Cerebellar nuclear complex (tissue), 1 donor: ENCODE measurements around the gene ARHGAP27.

Source experiments
- DNase-seq, 2 experiments: peaks; one replicate each; lab custom pipeline; 2025; lab: John Stamatoyannopoulos, UW

ARHGAP27 gene

DNA sequence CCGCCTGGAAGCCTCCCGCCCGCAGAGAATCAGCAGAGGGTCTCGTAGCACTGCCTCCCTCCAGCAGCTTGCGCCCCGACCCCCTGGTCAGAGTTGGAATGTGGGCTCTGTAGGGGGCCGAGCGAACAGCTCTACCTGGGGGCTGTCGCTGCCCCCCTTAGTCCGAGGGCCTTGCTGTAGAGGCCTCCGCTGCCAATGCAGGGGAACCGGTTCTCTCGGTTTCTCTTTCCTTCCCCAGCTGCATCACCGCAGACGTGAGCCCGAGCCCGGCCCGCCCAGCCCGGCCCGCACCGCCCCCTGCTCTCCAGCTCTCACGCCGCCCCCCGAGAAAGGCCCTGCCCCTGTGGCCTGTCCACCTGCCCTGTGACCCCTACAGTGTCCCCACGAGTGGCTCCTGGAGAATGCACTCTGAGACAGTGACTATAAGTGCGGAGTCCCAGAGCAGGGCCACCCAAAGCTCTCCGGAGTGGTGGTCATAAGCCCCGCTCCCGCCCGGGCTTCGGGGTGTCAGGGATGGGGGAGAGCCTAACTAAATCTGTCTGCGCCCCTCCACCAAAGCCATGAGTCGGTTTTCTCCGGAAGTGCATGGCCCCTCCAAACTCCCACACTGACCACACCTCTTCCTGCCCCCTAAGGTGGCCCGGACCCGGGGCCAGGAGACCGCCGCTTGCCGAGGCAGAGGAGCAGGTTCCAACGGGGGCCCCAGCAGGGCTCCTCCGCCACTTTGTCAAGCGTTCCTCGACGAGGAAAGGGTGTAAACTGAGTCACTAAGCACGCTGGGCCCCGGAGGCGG is 1.7 kb downstream of the ARHGAP27 start:
- DNase-seq = no peak

DNA sequence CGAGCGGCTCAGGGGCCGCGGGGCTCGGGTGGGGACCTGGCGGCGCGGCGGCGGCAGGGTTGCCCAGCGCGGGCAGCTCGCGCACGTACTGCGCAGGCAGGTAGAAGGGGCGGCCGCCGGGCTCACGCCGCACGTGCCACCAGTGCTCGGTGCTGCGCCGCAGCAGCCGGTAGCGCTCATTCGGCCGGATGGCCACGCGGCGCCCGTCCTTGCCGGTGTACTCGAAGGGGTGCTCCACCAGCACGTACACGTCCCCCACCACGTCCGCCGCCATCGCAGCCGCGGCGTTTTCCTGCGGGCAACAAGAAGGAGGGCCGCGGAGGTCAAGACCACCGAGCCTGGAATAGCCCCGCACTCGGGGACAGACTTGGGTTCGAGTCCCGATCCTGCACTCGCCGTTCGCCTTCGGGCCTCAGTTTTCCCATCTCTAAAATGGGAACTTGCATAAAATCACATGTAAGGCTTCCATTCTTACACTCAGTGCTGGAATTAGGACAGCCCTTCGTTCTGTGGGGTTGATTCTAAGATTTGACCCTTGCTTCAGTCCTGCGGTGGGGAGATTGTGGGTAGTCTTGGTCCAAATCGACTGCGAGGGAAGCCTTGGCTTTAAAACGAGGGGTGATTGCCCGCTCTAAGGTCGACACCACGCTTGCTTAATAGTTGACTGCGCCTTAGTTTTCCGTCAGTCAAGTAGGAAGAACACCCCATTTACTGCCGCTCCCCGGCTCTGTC is 2.5 kb downstream of the ARHGAP27 start:
- no peak for DNase-seq

DNA sequence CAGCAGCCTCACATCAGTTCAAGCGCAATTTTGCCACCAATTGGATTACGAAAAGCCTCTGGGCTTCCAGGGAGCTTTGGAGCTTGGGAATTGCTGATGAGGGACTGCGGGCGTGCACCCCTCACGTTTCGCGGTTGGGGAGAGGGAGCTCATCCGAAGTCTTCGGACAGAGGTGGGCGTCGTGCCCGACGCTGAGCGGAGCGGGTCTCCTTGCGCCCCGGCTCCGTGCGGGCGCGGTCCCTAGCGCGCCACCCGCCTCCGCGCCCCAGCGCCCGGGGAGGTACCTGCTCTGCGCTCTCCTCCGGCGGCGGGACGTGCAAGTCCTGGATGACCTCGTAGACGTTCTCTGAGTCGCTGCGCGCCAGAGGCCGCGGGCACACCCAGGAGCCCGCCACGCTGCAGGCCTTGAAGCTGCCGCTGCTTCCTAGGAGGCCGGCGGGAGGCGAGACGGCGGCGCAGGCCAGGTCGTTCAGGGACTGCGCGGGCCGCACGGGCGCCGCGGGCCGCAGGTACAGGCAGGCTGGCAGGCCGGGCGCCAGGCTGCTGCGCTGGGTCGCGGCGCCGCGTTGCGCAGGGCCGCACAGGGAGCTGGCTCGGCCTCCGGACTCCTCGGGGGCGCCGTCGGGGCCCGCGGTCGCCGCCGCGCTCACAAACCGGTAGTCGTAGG is 3.2 kb downstream of the ARHGAP27 start:
- DNase-seq = no peak

DNA sequence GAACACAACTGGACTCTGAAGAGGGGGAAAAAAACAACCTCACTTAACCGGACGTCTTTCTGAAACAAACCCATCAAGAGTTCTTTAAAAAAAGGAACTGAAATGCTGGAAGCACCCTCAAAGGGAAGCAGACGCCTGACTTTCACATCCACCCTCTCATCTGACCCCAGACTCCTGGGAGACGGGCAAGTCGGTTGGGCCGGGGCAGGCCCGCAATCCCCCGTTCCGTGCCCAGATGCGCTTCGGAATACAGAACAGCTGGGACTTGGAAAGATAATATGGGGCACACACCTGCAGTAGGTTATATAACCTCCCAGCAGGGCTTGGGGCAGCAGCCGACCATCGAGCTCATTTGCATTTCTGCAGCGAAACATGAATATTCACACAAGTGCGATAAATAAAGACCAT is 3.7 kb downstream of the ARHGAP27 start:
- DNase-seq = no peak

DNA sequence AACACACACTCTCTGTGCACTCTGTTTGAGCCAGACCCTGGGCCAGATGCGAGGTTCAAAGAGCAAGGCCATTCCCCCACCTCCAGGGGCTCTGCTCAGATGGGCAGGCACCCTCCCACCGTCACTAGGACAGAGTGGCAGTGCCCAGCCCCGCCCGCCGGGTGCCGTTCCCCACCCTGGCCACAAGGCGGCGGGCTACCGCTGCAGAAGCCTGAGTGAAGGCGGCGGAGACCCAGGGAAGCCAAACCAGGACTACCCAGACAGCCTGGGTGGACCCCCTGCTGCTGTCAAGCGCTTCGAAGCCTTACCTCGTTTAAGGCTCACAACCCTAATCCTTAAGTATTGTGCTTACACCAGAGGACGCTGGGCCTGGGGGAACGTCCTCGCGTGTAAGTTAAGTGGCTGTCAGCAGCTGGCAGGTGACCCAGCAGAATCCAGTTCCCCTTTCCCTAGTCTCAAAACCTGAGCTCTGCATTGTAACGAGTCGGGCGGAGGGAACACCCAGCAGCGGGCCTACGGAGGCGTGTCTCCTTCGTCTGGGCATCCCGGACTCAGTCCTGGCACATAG is 4.5 kb downstream of the ARHGAP27 start:
- DNase-seq = peak in 1 of 2 experiments; percentile 15

DNA sequence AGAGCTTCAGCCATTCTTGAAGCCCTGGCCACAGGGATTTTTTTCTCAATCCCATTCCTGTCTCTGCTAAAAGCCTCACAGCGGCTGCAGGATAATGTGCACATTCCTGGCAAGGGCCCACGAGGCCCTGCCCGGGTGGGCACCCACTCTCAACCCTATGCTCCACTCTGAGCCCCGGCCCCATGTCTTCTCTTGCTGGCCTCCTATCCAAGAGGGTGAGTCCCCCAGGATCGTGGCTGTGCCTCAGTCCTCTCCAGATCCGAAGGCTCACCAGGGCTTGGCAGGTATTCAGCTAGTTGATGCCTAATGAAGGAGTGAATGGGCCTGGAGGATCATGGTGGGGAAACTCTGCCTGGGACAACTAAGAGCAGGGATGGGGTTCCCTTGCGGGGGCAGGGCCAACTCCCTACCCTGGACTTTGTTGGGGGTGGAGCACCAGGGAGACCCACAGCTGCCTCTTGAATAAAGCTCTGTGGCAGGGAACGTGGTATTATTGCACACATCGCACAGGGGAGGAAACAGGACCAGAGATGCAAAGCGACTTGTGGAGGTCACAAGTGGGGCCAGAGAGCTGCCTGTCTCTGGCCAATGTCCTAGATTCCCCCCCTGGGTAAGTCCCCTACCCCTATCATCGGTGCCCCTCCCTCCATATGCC is 5.4 kb downstream of the ARHGAP27 start:
- no peak for DNase-seq

DNA sequence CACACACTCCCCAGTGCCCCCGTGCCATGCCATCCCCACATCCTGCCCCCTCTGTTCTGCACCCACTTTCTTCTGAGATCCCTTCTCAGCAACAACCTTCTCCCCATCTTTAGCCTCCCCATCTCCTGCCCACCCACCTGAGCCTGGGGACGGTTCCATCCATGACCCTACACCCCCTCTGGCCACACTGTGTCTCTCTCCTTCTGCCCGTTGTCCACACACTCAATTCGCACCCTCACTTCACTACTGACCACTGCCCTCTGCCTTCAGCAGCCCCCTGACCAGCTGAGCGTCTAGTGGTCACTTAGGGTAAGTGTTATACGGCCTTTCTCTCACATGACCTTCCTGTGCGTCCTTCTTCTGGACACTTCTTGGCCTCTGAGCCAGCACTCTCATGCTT is 6.1 kb downstream of the ARHGAP27 start:
- DNase-seq = no peak

DNA sequence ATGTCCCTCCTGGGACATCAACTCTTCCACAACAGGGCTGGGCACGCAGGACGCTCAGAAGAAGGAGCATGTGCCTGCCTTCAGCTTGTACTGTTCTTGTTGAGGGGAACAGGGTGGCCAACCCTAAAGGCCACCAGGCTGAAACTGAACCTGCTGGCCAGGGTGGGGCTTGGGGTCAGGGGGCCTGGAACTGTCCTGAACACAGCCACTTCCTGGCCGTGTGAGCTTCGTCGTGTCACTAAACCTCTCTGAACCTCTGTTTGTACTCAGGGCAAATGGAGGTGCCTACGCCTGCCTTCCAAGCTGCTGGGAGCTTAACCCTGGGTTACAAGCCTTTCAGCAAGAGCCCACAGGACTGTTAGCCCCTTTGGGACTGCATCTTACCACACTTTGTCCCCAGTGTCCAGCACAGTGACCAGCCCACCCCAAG is 6.7 kb downstream of the ARHGAP27 start:
- DNase-seq = no peak

DNA sequence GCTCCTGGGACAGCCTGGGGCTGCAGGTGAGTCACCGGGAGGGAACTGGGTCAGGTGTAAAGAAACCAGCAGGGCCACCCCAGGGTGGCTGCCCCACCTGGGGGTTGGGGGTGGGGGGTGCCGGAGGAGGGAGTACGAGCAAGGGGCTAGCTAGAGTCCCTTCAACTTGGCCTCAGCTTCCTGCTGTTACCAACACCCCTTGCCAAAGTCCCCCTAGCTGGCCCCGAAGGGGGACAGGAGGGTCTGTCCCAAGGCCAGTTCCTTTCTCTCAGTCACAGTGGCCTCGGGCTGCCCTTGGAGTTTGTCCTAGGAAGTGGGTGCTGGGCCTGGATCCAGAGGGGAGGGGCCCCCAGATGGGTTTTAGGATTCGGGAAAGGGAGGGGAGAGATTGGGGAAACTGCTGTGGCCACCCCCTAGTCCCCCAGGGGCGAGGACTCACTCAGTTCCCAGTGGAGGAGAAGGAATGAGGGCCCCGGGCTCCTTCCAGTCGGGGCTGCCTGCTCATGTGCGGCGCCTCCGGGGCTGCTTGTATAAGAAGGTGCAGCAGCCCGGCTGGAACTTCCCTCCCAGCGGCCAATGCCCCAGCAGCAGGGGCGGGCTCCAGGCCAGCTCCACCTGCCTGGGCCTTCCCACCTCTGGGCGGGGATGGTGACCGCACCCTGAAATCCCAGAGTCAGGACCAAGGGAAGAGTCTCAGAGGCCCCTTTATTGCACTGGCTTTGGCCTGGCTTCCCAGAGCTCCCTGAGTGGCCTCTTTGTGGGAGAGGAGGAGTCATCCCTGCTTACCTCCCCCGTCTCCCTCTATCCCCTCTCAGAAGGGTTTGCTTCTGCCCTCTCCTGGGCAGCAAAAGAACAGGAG is 7.3 kb downstream of the ARHGAP27 start:
- DNase-seq = no peak

DNA sequence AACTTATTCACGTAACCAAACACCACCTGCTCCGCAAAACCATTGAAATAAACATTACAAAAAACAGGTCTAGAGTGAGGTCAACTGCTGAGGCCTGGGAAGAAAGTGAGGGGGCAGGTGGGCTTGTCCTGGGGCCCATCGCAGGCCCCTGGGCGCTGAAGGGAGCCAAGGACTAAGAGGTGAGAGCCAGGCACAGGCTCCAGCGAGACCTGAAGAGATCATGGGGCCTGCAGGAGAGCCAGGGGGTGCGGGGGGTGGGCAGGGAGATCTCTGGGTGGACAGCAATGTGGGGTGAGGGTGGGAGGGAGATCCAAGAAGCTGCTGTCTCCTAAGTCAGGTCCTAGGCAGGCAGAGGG is 7.9 kb downstream of the ARHGAP27 start:
- DNase-seq = no peak

DNA sequence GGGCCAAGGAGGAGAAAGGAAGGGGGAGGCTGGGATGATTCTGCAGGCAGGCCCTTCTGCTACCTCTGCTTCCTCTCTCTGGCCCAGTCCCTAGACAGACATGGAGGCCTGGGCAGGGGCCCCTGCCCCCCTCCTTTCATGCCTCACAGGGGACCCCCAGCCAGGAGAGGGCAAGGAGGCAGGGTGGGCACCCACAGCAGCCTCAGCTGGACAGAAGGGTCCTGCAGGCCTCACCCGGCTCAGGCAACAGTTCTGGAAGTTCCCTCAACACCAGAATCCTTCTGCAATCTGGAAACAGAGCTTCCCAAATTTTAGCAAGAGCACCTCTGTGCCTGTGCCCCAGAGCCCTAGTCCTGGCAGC is 8.7 kb downstream of the ARHGAP27 start:
- DNase-seq = no peak

DNA sequence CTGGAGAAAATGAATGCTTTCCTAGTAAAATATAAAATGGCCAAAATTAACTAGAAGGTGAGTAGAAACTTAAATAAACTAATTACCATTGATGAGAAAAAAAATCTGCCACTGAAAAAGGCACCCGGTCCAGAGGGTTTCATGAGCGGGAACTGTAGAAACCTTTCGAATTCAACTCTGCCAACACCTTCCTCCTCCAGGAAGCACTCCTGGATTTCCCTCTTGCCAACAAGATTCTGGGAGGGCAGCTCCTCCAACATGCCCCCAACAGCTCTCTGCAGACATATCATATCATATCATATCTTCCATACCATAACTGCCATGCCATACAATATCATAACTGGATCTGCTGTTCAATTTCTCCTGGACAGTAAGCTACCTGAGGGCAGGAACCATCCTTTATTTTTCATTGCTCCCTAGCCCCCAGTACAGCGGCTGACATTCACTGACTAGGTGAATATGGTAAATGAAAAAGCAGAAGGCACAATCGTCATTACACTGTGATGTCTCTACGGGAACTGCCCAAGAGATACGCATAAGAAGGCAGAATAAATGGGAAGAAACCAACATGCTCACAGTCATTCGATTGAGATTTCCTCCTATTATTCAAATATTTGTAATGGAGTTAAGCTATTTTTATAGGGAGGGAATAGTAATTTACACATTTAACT is 9.2 kb downstream of the ARHGAP27 start:
- no peak for DNase-seq

DNA sequence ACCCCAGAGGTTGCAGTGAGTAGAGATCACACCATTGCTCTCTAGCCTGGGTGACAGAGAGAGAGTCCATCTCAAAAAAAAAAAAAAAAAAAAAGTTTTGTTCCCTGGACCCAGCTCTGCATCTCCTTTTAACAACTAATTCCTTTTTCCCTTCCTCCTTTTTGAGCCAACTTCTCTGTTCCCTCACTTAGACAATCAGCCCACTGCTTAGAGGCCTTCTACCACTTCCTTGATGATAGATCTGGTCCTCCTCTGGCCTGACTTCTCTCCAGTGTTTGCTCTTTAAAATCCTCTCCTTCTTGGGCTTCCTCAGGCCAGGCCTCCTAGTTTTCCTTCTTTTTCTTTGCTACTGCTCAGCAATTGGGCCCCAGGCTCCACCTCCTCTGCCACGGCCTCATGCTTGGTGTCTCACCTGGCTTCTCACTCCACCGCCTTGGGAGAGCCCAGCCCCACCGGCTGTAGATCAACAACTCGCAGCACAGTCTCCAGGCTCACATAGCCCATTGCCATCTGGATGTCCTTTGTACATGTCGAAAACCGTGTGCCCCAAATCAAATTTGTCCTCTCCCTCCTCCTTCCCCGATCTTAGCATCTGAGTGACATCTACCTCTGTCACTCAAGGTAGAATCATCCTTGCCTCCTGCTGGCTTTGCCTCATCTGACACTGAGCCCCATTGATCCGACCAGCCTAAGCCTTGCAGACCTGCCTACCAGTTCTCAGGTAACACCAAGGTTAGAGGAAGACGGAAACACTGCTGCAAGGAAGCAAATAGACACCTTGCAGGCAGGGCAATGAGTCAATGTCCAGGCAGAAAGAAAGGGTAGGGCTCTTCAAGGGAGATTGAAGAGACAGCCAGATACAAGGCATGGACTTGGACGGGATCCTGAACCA is 17.4 kb downstream of the ARHGAP27 start:
- no peak for DNase-seq

DNA sequence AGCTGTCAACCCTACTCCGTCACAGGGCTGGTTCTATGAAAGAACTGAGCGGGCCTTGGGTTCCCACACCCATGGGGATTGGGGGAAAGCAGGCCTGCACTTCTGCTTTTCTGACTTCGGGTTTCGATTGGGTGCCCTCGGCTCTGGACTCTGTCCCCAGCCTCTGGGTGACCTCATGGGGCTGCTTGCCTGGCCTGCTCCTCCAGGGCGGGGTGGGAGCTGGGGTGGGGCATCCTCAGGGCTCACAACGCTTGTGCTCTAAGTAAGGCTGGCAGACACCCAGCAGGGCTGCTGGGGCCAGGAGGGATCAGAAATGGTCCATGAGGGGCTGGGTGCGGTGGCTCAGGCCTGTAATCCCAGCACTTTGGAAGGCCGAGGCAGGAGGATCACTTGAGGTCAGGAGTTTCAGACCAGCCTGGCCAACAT is 19.2 kb downstream of the ARHGAP27 start:
- no peak for DNase-seq

DNA sequence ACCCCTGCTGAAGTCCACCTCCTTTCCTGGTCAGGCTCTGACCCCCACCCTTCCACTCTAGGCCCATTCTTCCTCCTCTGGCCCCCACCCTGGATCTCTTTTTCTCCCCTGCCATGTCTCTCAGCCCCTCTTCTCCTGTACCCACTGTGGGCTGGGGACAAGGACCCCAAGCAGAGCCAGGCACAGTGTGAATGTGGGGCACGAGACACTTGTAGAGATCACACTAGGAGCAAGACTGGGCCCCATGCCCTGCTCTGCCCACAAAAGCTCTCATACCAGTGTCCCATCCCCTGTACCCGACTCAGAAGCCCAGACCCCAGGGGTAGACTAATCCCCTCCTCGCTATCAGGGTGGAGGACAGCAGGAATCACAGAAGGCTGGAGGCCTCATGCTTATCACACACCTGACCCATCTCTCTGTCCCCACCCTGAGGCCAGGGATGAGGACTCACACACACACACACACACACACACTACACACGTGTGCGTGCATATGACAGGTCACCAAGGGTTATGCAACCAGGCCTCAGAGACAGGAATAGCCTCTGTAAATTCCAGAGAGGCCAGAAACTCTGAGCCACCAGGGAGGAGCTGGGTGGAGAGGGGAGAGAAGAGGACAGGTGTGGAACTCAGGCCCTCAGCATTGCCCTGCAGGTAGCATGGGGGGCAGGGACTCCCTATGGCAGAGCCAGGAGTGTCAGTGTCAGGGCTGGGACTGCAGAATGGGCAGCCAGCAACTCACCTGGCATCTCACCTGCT is 21.1 kb downstream of the ARHGAP27 start:
- DNase-seq = no peak

DNA sequence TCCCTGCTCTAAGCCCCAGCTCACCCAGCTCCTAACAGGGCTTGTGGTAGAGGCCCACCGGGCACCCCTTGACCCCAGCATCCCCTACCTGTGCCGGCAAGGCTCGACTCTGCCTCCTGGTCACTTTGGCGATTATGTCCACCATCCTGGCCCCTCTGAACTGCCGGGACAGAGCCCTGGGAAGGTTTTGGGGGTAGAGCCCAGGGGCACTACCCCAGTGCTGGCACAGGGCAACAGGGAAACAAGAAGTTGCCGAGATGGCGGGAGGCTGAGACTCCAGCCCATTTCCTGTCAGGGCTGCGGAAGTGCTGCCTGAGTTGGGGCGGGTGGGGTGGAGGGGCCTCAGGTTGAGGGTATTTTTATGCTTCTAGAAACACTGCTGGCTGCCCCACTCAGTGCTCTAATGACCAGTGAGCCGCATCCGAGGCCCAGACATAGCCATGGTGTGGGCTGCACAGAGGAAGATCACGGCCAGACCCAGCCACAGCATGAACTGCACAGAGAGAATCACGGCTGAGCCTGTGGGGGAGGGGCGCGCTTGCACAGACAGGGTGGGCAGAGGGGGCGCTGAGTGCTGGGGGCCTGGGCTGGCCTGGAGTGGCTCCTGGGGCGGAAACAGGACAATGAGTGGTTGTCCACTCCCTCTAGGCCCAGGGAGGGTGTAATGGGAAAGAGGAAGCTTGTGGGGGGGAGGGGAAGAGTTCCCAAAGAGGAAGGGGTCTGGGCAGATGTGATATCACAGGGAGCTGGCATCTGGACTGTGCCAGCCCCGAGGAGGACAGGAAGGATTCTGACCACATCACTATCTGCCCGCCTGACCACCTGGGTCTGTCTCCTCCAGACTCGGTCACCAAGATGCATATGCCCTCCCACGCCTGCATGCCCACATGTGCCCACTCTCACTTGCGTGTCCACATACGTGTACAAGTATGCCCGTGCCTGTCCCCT is 22.3 kb downstream of the ARHGAP27 start:
- DNase-seq = no peak

DNA sequence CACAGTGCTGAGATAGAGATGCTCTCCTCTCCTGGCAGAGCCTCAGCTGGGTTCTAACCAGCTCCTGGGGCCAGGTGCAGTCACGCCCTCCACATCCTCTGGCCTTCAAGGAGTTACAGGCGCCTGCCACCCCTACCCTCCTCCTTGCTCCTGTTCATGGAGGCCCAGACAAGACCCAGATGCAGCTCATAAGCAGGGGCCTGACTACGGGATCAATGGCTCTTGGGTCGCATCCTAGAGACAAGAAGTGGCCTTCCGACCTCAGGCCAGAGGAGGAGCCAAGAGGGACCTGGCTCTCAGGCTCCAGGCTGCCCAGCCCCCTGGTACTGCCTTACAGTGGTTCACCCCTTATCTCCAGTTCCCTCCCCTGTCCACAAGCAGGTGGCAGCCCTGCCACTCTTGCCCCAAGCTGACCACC is 23.0 kb downstream of the ARHGAP27 start:
- DNase-seq = no peak
